IMR-90 (cell line): ENCODE measurements around the gene GFPT1. TPM values are rescaled to one million over a fixed set of nuclear protein-coding genes. Genes with fewer than 3 reads are reported as not detected.
"Not testable (repeated sequence)": the region's sequence is repeated elsewhere in the genome, so short reads cannot be mapped to it uniquely, and the experiment has no call there.

Source experiments
- ATAC-seq: fragments of 200-7000 bp; cut with Tn5 transposase; 2 replicates; pipeline ENCODE4 v1.9.1; 2020; ENCODE audit warnings: low read depth, mild to moderate bottlenecking, moderate library complexity
- BruUV-seq: library from RNA; stranded (reverse); fragments of 400-500 nt; replicated peaks from 2 replicates; lab custom pipeline; 2021; lab: Mats Ljungman, UMichigan
- CTCF ChIA-PET: fragments of 300-600 bp; formaldehyde crosslinking; extraction: SDS; loops from one replicate; lab custom pipeline; 2021; ENCODE audit warnings: antibody characterized with exemption; lab: Yijun Ruan, JAX
- POLR2A ChIA-PET: fragments of 300-600 bp; sonication (Branson Sonifier 250); formaldehyde crosslinking; loops from one replicate; lab custom pipeline; 2022; ENCODE audit warnings: antibody characterized with exemption; ENCODE audit not compliant: unreplicated experiment; lab: Charles Lee
- DNase-seq: peaks from one replicate; pipeline ENCODE4 v3.0.0; 2013
- H2AFZ ChIP-seq: replicated peaks from 2 replicates; pipeline ENCODE3; 2013; ENCODE audit warnings: low read length, mild to moderate bottlenecking; ENCODE audit not compliant: poor library complexity
- H2AK5ac ChIP-seq: 2 replicates; pipeline ENCODE4 v1.6.1; 2013; ENCODE audit warnings: low read depth, low read length, inconsistent platforms
- H2AK9ac ChIP-seq: replicated peaks from 2 replicates; pipeline ENCODE3; 2013; ENCODE audit warnings: mild to moderate bottlenecking, low read depth, low read length, moderate library complexity; ENCODE audit not compliant: poor library complexity
- H2BK120ac ChIP-seq: 2 replicates; pipeline ENCODE4 v1.6.1; 2013; ENCODE audit warnings: low read depth, low read length, inconsistent platforms
- H2BK15ac ChIP-seq: 3 replicates; pipeline ENCODE4 v1.6.1; 2013; ENCODE audit warnings: low read depth, low read length, inconsistent platforms
- H2BK20ac ChIP-seq: 2 replicates; pipeline ENCODE4 v1.6.1; 2013; ENCODE audit warnings: low read depth, mild to moderate bottlenecking, inconsistent platforms, low read length, moderate library complexity
- H2BK5ac ChIP-seq: 2 replicates; pipeline ENCODE4 v1.6.1; 2013; ENCODE audit warnings: mild to moderate bottlenecking, low read depth, low read length, inconsistent platforms; ENCODE audit not compliant: poor library complexity, severe bottlenecking
- H3K14ac ChIP-seq: replicated peaks from 2 replicates; pipeline ENCODE4 v1.6.1; 2013; ENCODE audit warnings: low read depth, low read length, inconsistent platforms
- H3K18ac ChIP-seq: 2 replicates; pipeline ENCODE4 v1.6.1; 2013; ENCODE audit warnings: low read depth, low read length, control low read depth
- H3K23ac ChIP-seq: 2 replicates; pipeline ENCODE4 v1.6.1; 2013; ENCODE audit warnings: low read depth, low read length, inconsistent platforms
- H3K27ac ChIP-seq: 2 replicates; pipeline ENCODE4 v1.5.1; 2013; ENCODE audit warnings: mild to moderate bottlenecking, control low read depth, low read length; ENCODE audit not compliant: insufficient read depth
- H3K27me3 ChIP-seq: 2 replicates; pipeline ENCODE4 v1.6.1; 2013; ENCODE audit warnings: low read length; ENCODE audit not compliant: control insufficient read depth, insufficient read depth
- H3K36me3 ChIP-seq: 2 replicates; pipeline ENCODE4 v1.6.1; 2013; ENCODE audit warnings: low read length, mixed read lengths; ENCODE audit not compliant: control insufficient read depth, insufficient read depth
- H3K4ac ChIP-seq: 2 replicates; pipeline ENCODE4 v1.6.1; 2013; ENCODE audit warnings: low read depth, low read length, inconsistent platforms
- H3K4me1 ChIP-seq: 2 replicates; pipeline ENCODE4 v1.6.1; 2013; ENCODE audit warnings: low read length, mixed read lengths; ENCODE audit not compliant: control insufficient read depth, insufficient read depth
- H3K4me2 ChIP-seq: 2 replicates; pipeline ENCODE4 v1.6.1; 2013; ENCODE audit warnings: low read depth, mild to moderate bottlenecking, control low read depth, low read length, moderate library complexity
- H3K4me3 ChIP-seq: 2 replicates; pipeline ENCODE4 v1.5.1; 2013; ENCODE audit warnings: low read depth, mild to moderate bottlenecking, control low read depth, low read length, moderate library complexity; ENCODE audit not compliant: insufficient read depth
- H3K56ac ChIP-seq: 2 replicates; pipeline ENCODE4 v1.6.1; 2013; ENCODE audit warnings: low read length, inconsistent platforms; ENCODE audit not compliant: insufficient read depth; ENCODE audit errors: extremely low read depth
- H3K79me1 ChIP-seq, 2 experiments: 2 replicates each; pipeline ENCODE4 v1.6.1; 2013; ENCODE audit warnings: low read length in 2 of 2, inconsistent platforms in 1 of 2, low read depth in 1 of 2
- H3K9ac ChIP-seq: 2 replicates; pipeline ENCODE4 v1.6.1; 2013; ENCODE audit warnings: low read depth, low read length, control low read depth
- H3K9me1 ChIP-seq: 2 replicates; pipeline ENCODE4 v1.6.1; 2013; ENCODE audit warnings: low read length, inconsistent platforms; ENCODE audit not compliant: insufficient read depth
- H3K9me3 ChIP-seq: 2 replicates; pipeline ENCODE4 v1.6.1; 2013; ENCODE audit warnings: low read length; ENCODE audit not compliant: control insufficient read depth, insufficient read depth
- H4K20me1 ChIP-seq: 2 replicates; pipeline ENCODE4 v1.6.1; 2013; ENCODE audit warnings: low read length, inconsistent platforms; ENCODE audit not compliant: insufficient read depth
- H4K5ac ChIP-seq: 2 replicates; pipeline ENCODE4 v1.6.1; 2013; ENCODE audit warnings: mild to moderate bottlenecking, low read depth, low read length, control low read depth
- H4K8ac ChIP-seq, 2 experiments: 2 replicates each; pipeline ENCODE4 v1.6.1; 2013; ENCODE audit warnings: low read depth in 2 of 2, low read length in 2 of 2, control low read depth in 1 of 2, inconsistent platforms in 1 of 2
- H4K91ac ChIP-seq: 2 replicates; pipeline ENCODE4 v1.6.1; 2013; ENCODE audit warnings: low read depth, low read length, inconsistent platforms; ENCODE audit not compliant: insufficient read depth
- BHLHE40 ChIP-seq: fragments of 150-350 bp; IDR thresholded peaks from 2 replicates; pipeline ENCODE4 v1.6.1; 2016; ENCODE audit warnings: mild to moderate bottlenecking, low read depth, low read length
- MAFK ChIP-seq: IDR thresholded peaks from 2 replicates; pipeline ENCODE4 v1.6.1; 2012; ENCODE audit warnings: low read depth, low read length, improper control_type of control experiment
- MAZ ChIP-seq: IDR thresholded peaks from 2 replicates; pipeline ENCODE4 v1.6.1; 2012; ENCODE audit warnings: low read depth, mild to moderate bottlenecking, low read length, improper control_type of control experiment, moderate library complexity, borderline replicate concordance
- NFE2L2 ChIP-seq: fragments of 150-350 bp; IDR thresholded peaks from 2 replicates; pipeline ENCODE4 v1.6.1; 2016; ENCODE audit warnings: low read depth, mild to moderate bottlenecking, low read length
- SMC3 ChIP-seq: fragments of 150-350 bp; IDR thresholded peaks from 2 replicates; pipeline ENCODE4 v1.6.1; 2016; ENCODE audit warnings: low read depth, mild to moderate bottlenecking, antibody characterized with exemption, low read length, moderate library complexity
- WGBS, 2 experiments: methylation state at CpG; one replicate each; pipeline versions ENCODE4 v1.1.5 to v1.1.7; 2013; ENCODE audit warnings: missing lambda C conversion rate in 2 of 2; ENCODE audit not compliant: insufficient read length in 1 of 2; ENCODE audit errors: extremely low coverage in 2 of 2; 5-methylcytosine and 5-hydroxymethylcytosine counted together
- dilution Hi-C: fragments of 300-500 bp; cut with HindIII; formaldehyde crosslinking; loops from one replicate; pipeline ENCODE4 v1.14.3; 2018; ENCODE audit warnings: low sequenced_read_pairs; ENCODE audit not compliant: unreplicated experiment
- in situ Hi-C: fragments of 300-500 bp; cut with MboI; formaldehyde crosslinking; loops from 3 replicates; pipeline ENCODE4 v1.14.3; 2019; ENCODE audit warnings: low sequenced_read_pairs, inconsistent platforms, mixed read lengths
- intact Hi-C: fragments of 100-400 bp; cut with micrococcal nuclease; formaldehyde crosslinking; loops from 2 replicates; pipeline ENCODE4 v1.10.0; 2022
- polyA plus RNA-seq, 3 experiments: library from polyadenylated mRNA; depleted of rRNA; stranded (reverse); fragments of >200 nt; gene quantifications; 2 replicates each; pipeline ENCODE4 v1.2.3, GENCODE V29; 2012; ENCODE audit warnings: low replicate concordance in 1 of 3
- total RNA-seq: library from RNA; depleted of rRNA; stranded (reverse); fragments of >200 nt; gene quantifications from 2 replicates; pipeline ENCODE4 v1.2.3, GENCODE V29; 2012
- TF ChIP-seq, protein P1 (sequence below): fragments of 150-350 bp; IDR thresholded peaks from 2 replicates; pipeline ENCODE4 v1.6.1; 2017; ENCODE audit warnings: mild to moderate bottlenecking, antibody characterized with exemption, low read length, low read depth

Gene GFPT1
- total and polyA plus RNA-seq, 2 of the 4 experiments (the other 2 are of a cell fraction) = 23.5 to 52.9 TPM

- intact Hi-C loops = no loop called here
- no peak for DNase-seq
- Histone ChIP-seq H3K27me3 (no peaks in the 10 kb centered on the region), H3K4me1 (peaks cover 2% of the 10 kb centered on the region; the same call in 1 of the 2 replicates), H3K79me1 (peaks cover 6 to 10% of the 10 kb centered on the region in 2 experiments; a peak in 2 of 4 replicates), H3K27ac (no peak overlapping the region), H3K23ac (no peak overlapping the region), H2BK15ac (no peak overlapping the region), H4K20me1 (no peaks in the 10 kb centered on the region), H3K9ac (no peak overlapping the region), H4K8ac (no peak overlapping the region), H3K9me1 (no peaks in the 10 kb centered on the region; the same call in 1 of the 2 replicates), H2BK120ac (no peak overlapping the region), H3K36me3 (peaks cover 29% of the 10 kb centered on the region), H2AK5ac (no peak overlapping the region), H4K91ac (no peak overlapping the region), H3K56ac (no peak overlapping the region), H3K14ac (no peak overlapping the region), H3K4me2 (no peak overlapping the region), H3K18ac (no peak overlapping the region), H2BK5ac (no peak overlapping the region), H4K5ac (no peak overlapping the region; the same call in 1 of the 2 replicates), H3K4me3 (no peak overlapping the region), H3K9me3 (no peaks in the 10 kb centered on the region), H2AK9ac (no peak overlapping the region), H2AFZ (no peak overlapping the region), H3K4ac (no peak overlapping the region), H2BK20ac (no peak overlapping the region)
- POLR2A ChIA-PET = no interaction called here
- BruUV-seq = no TSS peak
- in situ Hi-C loops = no loop called here
- dilution Hi-C loops = no loop called here
- CTCF ChIA-PET = no interaction called here
- TF ChIP-seq SMC3 (no peak), MAFK (no peak), MAZ (no peak), NFE2L2 (no peak), BHLHE40 (no peak)
- TF ChIP-seq, protein P1, sequence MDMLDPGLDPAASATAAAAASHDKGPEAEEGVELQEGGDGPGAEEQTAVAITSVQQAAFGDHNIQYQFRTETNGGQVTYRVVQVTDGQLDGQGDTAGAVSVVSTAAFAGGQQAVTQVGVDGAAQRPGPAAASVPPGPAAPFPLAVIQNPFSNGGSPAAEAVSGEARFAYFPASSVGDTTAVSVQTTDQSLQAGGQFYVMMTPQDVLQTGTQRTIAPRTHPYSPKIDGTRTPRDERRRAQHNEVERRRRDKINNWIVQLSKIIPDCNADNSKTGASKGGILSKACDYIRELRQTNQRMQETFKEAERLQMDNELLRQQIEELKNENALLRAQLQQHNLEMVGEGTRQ = no peak
- ATAC-seq = no peak
Observed at GRCh38 chr2:69422198-69422597, 35.2 kb upstream of the GFPT1 start.

GRCh38 chr2:69419111-69419510 is 32.1 kb upstream of the GFPT1 start:
- H3K9me3 ChIP-seq, in situ Hi-C loops, H3K9ac ChIP-seq, H4K8ac ChIP-seq, POLR2A ChIA-PET, H3K9me1 ChIP-seq, H3K4me1 ChIP-seq, H2BK20ac ChIP-seq, H3K4ac ChIP-seq, H3K79me1 ChIP-seq, ATAC-seq, CTCF ChIA-PET, H3K23ac ChIP-seq, H3K14ac ChIP-seq, H3K27me3 ChIP-seq, H2AK5ac ChIP-seq, BruUV-seq, H2BK5ac ChIP-seq, H2AK9ac ChIP-seq, H3K27ac ChIP-seq, intact Hi-C loops, H2BK15ac ChIP-seq, H2AFZ ChIP-seq, dilution Hi-C loops, H4K91ac ChIP-seq, H4K5ac ChIP-seq, H2BK120ac ChIP-seq, DNase-seq, H3K18ac ChIP-seq, H3K4me2 ChIP-seq, H3K56ac ChIP-seq, H4K20me1 ChIP-seq, H3K4me3 ChIP-seq: not testable (repeated sequence)
- H3K36me3 ChIP-seq = peaks cover 29% of the 10 kb centered on the region
- WGBS, 2 experiments = no CpG with 5 or more reads among the region's 7 CpGs
